HL-60 (cell line): ENCODE measurements around the gene RIN3.
A peak's percentile ranks its signal among the peaks of the same experiment; 100 is the strongest.
"Not testable (repeated sequence)": the region's sequence is repeated elsewhere in the genome, so short reads cannot be mapped to it uniquely, and the experiment has no call there.

Source experiments
- DNase-seq, 2 experiments: peaks; one replicate each; pipeline ENCODE4 v3.0.0-alpha.2; 2010 to 2020; ENCODE audit warnings: low read depth in 1 of 2, low spot score in 1 of 2
- H3K27ac ChIP-seq: fragments of 250-450 bp; sonication (Bioruptor Pico); replicated peaks from 2 replicates; pipeline ENCODE4 v1.5.1; 2020; ENCODE audit warnings: mild to moderate bottlenecking, moderate library complexity
- H3K27me3 ChIP-seq: fragments of 250-450 bp; sonication (Bioruptor Pico); 2 replicates; pipeline ENCODE4 v1.5.1; 2021; ENCODE audit warnings: mild to moderate bottlenecking, moderate library complexity; ENCODE audit not compliant: insufficient read depth, poor library complexity, severe bottlenecking
- H3K4me3 ChIP-seq: replicated peaks from 2 replicates; pipeline ENCODE4 v1.5.1; 2011; ENCODE audit warnings: mild to moderate bottlenecking, control low read depth, low read length; ENCODE audit not compliant: insufficient read depth
- GABPA ChIP-seq: IDR thresholded peaks from 2 replicates; pipeline ENCODE4 v1.6.1; 2012; ENCODE audit warnings: low read depth
- POLR2AphosphoS5 ChIP-seq: IDR thresholded peaks from 2 replicates; pipeline ENCODE4 v1.6.1; 2012; ENCODE audit warnings: low read depth
- SPI1 ChIP-seq: IDR thresholded peaks from 2 replicates; pipeline ENCODE4 v1.6.1; 2012; ENCODE audit warnings: low read depth, mild to moderate bottlenecking, borderline replicate concordance
- TF ChIP-seq, protein P1 (sequence below): IDR thresholded peaks from 2 replicates; pipeline ENCODE4 v1.6.1; 2012; ENCODE audit warnings: low read depth; ENCODE audit not compliant: insufficient replicate concordance
- TF ChIP-seq, protein P2 (sequence below): IDR thresholded peaks from one replicate; pipeline ENCODE4 v1.5.1; 2011; ENCODE audit warnings: low read length, control low read depth, inconsistent platforms; ENCODE audit not compliant: insufficient read depth

The RIN3 gene

DNA sequence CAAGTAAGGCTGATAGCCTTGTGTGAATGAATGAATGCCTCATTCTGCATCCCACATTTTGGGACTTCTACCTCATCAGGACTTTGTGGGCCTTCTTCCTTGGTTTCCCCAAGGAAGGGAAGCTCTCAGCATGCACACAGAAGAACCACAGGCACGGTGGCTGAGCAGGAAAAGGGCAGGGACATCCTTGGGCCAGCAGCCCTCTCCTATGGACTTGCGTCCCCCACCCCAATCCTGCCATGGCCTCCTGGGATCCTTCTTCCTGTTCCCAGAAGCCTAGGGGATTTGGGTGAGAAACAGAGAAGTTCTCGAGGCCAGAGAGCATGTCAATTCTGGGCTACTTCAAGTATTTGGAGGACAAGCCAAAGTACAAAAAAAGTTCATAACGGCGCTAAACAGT is 165.2 kb downstream of the RIN3 start:
- no peak for TF ChIP-seq SPI1
- no peak for TF ChIP-seq POLR2AphosphoS5
- TF ChIP-seq, protein P1, sequence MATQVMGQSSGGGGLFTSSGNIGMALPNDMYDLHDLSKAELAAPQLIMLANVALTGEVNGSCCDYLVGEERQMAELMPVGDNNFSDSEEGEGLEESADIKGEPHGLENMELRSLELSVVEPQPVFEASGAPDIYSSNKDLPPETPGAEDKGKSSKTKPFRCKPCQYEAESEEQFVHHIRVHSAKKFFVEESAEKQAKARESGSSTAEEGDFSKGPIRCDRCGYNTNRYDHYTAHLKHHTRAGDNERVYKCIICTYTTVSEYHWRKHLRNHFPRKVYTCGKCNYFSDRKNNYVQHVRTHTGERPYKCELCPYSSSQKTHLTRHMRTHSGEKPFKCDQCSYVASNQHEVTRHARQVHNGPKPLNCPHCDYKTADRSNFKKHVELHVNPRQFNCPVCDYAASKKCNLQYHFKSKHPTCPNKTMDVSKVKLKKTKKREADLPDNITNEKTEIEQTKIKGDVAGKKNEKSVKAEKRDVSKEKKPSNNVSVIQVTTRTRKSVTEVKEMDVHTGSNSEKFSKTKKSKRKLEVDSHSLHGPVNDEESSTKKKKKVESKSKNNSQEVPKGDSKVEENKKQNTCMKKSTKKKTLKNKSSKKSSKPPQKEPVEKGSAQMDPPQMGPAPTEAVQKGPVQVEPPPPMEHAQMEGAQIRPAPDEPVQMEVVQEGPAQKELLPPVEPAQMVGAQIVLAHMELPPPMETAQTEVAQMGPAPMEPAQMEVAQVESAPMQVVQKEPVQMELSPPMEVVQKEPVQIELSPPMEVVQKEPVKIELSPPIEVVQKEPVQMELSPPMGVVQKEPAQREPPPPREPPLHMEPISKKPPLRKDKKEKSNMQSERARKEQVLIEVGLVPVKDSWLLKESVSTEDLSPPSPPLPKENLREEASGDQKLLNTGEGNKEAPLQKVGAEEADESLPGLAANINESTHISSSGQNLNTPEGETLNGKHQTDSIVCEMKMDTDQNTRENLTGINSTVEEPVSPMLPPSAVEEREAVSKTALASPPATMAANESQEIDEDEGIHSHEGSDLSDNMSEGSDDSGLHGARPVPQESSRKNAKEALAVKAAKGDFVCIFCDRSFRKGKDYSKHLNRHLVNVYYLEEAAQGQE = no peak
- TF ChIP-seq GABPA = no peak
- TF ChIP-seq, protein P2, sequence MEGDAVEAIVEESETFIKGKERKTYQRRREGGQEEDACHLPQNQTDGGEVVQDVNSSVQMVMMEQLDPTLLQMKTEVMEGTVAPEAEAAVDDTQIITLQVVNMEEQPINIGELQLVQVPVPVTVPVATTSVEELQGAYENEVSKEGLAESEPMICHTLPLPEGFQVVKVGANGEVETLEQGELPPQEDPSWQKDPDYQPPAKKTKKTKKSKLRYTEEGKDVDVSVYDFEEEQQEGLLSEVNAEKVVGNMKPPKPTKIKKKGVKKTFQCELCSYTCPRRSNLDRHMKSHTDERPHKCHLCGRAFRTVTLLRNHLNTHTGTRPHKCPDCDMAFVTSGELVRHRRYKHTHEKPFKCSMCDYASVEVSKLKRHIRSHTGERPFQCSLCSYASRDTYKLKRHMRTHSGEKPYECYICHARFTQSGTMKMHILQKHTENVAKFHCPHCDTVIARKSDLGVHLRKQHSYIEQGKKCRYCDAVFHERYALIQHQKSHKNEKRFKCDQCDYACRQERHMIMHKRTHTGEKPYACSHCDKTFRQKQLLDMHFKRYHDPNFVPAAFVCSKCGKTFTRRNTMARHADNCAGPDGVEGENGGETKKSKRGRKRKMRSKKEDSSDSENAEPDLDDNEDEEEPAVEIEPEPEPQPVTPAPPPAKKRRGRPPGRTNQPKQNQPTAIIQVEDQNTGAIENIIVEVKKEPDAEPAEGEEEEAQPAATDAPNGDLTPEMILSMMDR = no peak
- Histone ChIP-seq H3K27ac (no peak overlapping the region), H3K27me3 (no peaks in the 10 kb centered on the region), H3K4me3 (no peak overlapping the region)
- no peak for DNase-seq

DNA sequence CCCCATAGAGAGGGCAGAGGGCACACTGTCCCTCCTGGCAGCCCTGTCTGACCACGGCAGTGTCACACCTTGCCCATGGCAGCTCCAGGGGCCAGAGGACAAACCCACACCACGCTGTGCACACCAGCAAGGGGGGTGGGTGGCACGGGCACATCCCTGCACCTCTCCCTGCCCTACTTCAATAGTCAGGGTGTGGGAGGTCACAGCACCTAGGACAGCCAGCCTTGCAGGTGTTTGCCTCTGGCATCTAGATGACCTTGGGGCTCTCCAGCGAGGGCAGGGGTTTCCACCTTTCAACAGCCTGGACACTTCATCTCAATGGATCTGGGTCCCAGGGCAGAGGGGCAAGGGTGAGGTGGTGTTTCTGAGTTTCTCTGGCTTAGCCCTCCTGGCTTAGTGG is 165.7 kb downstream of the RIN3 start:
- Histone ChIP-seq H3K27me3 (no peaks in the 10 kb centered on the region), H3K27ac (no peak overlapping the region), H3K4me3 (no peak overlapping the region)
- no peak for DNase-seq
- TF ChIP-seq SPI1 = no peak
- no peak for TF ChIP-seq POLR2AphosphoS5
- TF ChIP-seq, protein P2 = no peak
- TF ChIP-seq GABPA = no peak
- TF ChIP-seq, protein P1 = no peak

DNA sequence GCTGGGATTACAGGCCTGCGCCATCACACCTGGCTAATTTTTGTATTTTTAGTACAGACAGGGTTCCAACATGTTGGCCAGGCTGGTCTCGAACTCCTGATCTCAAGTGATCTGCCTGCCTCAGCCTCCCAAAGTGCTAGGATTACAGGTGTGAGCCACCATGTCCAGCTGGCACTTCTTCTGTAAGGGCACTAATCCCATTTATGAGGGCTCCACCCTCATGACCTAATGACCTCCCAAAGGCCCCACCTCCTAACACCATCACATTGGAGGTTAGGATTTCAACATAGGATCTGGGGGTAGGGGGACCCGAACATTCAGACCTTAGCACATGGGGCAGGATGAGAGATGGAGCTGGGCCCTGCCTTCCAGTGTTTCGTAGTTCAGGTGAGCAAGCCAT is 166.7 kb downstream of the RIN3 start:
- DNase-seq, H3K4me3 ChIP-seq, H3K27me3 ChIP-seq, H3K27ac ChIP-seq: not testable (repeated sequence)

DNA sequence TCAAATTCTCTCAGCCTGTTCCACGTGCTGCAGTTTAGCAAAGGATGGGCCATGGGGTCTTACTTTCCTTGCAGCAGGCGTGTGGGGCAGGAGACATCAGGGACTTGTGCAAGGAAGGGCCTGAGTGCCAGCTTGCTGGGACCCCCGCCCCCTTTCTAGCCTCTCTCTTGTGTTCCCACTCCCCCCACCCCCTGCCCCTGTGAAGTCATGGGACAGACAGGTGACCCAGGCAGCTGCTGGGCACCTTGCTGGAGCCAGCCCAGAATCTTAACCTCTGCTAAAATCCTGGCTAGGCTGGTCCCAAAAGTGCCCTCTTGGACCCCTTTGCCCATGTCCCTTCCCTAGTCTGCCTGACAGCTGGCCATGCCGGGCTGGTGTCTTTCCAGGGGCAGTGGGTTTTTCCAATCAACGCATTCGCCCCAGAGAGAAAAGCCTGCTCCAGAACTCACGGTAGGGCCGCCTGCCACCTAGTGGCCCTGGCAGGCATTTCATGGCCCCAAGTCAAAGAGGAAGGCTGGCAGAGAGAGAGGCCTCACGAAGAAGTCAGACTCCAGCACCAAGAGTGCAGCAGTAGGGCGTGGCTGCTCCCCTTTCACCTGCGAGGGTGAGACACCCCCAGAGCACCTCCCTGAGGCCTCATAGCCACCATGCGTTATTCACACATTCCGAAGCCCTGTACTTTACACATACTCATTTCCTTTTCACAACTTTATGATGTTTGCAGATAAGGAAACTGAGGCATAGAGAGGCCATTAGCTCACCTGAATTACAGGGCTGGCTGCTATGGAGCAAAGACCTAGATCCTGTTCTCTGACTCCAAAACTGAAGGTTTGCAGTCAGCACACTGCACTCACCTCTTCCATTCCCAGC is 167.4 kb downstream of the RIN3 start:
- Histone ChIP-seq H3K27me3 (no peaks in the 10 kb centered on the region), H3K27ac (no peak overlapping the region), H3K4me3 (no peak overlapping the region)
- peak in 1 of 2 experiments; percentile 79 for DNase-seq
- TF ChIP-seq, protein P2 = peak; percentile 87
- no peak for TF ChIP-seq POLR2AphosphoS5
- TF ChIP-seq, protein P1 = no peak
- peak; percentile 43; the same call in 1 of the 2 replicates for TF ChIP-seq SPI1
- TF ChIP-seq GABPA = no peak
